ENCODE results near the gene ZCCHC17. TPM values are rescaled to one million over a fixed set of nuclear protein-coding genes. Genes with fewer than 3 reads are reported as not detected.

ZCCHC17 gene
- total and polyA plus RNA-seq, 10 donors: 16.1 to 31.7 (median 20.3) TPM

GRCh38 chr1:31377364-31377863, 80.6 kb downstream of the ZCCHC17 start:
- WGBS, 5 donors: 85 to 96% (median 92%) methylated on average over 3 of the region's 3 CpGs
- Histone ChIP-seq H3K4me1 (peaks cover 4 to 22% (median 16%) of the 10 kb centered on the region in 6 donors), H3K27me3 (replicated peaks in 1 of 7) (peaks cover 0 to 18% (median 0%) of the 10 kb centered on the region in 7 donors), H3K4me3 (no peak overlapping the region), H3K36me3 (no peaks in the 10 kb centered on the region), H3K27ac (no peak overlapping the region), H3K9me3 (no peaks in the 10 kb centered on the region)
- DNase-seq: no peak
- TF ChIP-seq, protein P1, sequence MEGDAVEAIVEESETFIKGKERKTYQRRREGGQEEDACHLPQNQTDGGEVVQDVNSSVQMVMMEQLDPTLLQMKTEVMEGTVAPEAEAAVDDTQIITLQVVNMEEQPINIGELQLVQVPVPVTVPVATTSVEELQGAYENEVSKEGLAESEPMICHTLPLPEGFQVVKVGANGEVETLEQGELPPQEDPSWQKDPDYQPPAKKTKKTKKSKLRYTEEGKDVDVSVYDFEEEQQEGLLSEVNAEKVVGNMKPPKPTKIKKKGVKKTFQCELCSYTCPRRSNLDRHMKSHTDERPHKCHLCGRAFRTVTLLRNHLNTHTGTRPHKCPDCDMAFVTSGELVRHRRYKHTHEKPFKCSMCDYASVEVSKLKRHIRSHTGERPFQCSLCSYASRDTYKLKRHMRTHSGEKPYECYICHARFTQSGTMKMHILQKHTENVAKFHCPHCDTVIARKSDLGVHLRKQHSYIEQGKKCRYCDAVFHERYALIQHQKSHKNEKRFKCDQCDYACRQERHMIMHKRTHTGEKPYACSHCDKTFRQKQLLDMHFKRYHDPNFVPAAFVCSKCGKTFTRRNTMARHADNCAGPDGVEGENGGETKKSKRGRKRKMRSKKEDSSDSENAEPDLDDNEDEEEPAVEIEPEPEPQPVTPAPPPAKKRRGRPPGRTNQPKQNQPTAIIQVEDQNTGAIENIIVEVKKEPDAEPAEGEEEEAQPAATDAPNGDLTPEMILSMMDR (IDR thresholded peaks at IDR 0.05 in 8 of 11, conservative IDR thresholded peaks at IDR 0.05 in 3 of 11): no peak
- TF ChIP-seq POLR2AphosphoS5 (IDR thresholded peaks at IDR 0.05) (no peak), POLR2A (IDR thresholded peaks at IDR 0.05) (no peak)
- intact Hi-C loops (cut with DNase I; ENCODE audit: low total_unique reads): no loop called here

- intact Hi-C loops (cut with DNase I; ENCODE audit: low total_unique reads): no loop called here
- no peak for TF ChIP-seq POLR2AphosphoS5 (IDR thresholded peaks at IDR 0.05)
- TF ChIP-seq POLR2A (IDR thresholded peaks at IDR 0.05): no peak
- TF ChIP-seq, protein P1 (IDR thresholded peaks at IDR 0.05 in 8 of 11, conservative IDR thresholded peaks at IDR 0.05 in 3 of 11): no peak
- DNase-seq: no peak
Observed at GRCh38 chr1:31378001-31378400, 81.2 kb downstream of the ZCCHC17 start.

DNA sequence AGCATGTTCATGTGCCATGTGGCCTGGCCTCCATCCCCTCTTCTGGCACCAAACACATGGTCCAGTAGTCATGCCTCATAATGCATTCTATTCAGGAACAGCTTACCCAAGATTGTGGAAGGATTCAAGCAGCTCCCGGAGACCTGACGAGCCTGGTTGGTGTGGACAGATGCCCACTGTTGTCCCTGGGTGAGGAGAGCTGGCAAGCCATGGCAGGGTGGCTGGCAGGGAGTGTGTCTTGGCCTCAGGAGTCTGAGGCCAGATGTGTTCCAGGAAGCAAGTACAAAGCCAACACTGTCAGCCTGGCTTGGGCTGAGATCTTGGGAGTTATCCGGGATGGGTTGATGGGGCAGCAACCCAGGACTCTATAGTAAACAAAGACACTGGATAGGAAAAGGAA, 83.3 kb downstream of the ZCCHC17 start:
- Histone ChIP-seq H3K4me1 (no peaks in the 10 kb centered on the region), H3K27ac (no peak overlapping the region), H3K36me3 (no peaks in the 10 kb centered on the region), H3K4me3 (no peak overlapping the region), H3K9me3 (no peaks in the 10 kb centered on the region), H3K27me3 (replicated peaks in 1 of 7) (peaks cover 0 to 6% (median 0%) of the 10 kb centered on the region in 7 donors)
- TF ChIP-seq POLR2AphosphoS5 (IDR thresholded peaks at IDR 0.05) (no peak), POLR2A (IDR thresholded peaks at IDR 0.05) (no peak)
- TF ChIP-seq, protein P1 (IDR thresholded peaks at IDR 0.05 in 8 of 11, conservative IDR thresholded peaks at IDR 0.05 in 3 of 11): no peak
- DNase-seq: peak; percentile 38
- whole genome bisulfite sequencing, 5 donors: 80 to 94% (median 89%) methylated on average over 2 to 3 of the region's 3 CpGs
- intact Hi-C loops (cut with DNase I; ENCODE audit: low total_unique reads): no loop called here

More at GRCh38 chr1:31378001-31378400, 81.2 kb downstream of the ZCCHC17 start:
- Histone ChIP-seq H3K4me1 (peaks cover 0 to 17% (median 11%) of the 10 kb centered on the region in 6 donors), H3K9me3 (no peaks in the 10 kb centered on the region), H3K27ac (no peak overlapping the region), H3K36me3 (no peaks in the 10 kb centered on the region), H3K4me3 (no peak overlapping the region), H3K27me3 (replicated peaks in 1 of 7) (peaks cover 0 to 13% (median 0%) of the 10 kb centered on the region in 7 donors)

GRCh38 chr1:31381394-31382294, 84.8 kb downstream of the ZCCHC17 start:
- peak; percentile 35 for DNase-seq
- H3K27ac ChIP-seq: no peak overlapping the region
- WGBS, 5 donors: 82 to 89% (median 86%) methylated on average over 6 of the region's 6 CpGs
- no peaks in the 10 kb centered on the region for H3K9me3 ChIP-seq
- H3K4me1 ChIP-seq: no peaks in the 10 kb centered on the region
- no peak overlapping the region for H3K4me3 ChIP-seq
- intact Hi-C loops (cut with DNase I; ENCODE audit: low total_unique reads): no loop called here
- TF ChIP-seq POLR2AphosphoS5 (IDR thresholded peaks at IDR 0.05) (no peak), POLR2A (IDR thresholded peaks at IDR 0.05) (no peak)
- TF ChIP-seq, protein P1 (IDR thresholded peaks at IDR 0.05 in 8 of 11, conservative IDR thresholded peaks at IDR 0.05 in 3 of 11): no peak
- peaks cover 0 to 11% (median 0%) of the 10 kb centered on the region in 7 donors for H3K27me3 ChIP-seq (replicated peaks in 1 of 7)
- H3K36me3 ChIP-seq: no peaks in the 10 kb centered on the region

Measured in spleen (tissue), 11 donors.